ENCODE results near the gene EBLN2. TPM values are rescaled to one million over a fixed set of nuclear protein-coding genes. Genes with fewer than 3 reads are reported as not detected.

The EBLN2 gene
- polyA plus RNA-seq, 1 of the 3 experiments (the other 2 are of a cell fraction): 1.4 TPM

DNA sequence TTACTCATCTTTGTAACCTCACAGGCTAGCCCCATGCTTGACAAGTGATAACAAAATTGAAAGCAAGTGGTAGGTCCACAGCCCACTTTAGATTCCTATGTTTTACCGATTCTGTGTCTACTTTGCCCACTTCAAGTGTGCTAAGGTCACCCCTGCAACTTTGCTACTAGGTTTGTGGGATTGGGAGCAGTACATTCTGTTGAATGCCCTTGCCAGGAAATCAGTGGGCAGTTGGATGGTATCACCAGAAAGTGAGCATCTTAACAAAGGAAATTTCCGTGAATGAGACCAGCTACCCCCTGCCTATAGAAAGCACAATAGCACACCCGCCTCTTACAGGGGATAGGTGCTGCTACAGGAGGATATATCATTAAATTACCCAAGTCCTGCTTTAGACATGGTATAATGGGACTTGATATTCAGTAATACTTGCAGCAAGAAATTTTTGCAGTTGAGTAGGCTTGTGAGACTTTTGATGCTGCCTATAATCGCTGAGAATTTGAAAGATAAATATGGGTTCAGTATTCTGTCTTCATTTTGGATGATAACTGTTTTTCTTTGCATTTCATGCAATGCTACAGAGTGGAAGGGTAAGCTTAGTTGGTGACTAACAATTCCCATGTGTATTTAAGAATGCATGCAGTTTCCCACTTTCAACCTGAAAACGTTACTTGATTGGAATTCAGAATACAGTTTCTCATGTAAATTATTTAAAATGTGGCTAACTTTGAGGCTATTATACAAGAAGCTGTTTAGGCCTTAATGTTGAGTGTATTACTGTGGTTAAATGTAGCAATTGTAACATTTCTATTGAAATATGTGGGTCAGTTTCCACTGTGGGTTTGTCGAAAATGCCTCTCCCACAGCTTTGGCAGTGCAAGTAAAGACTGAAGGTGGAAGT is 9.5 kb downstream of the EBLN2 start (continued):
- TF ChIP-seq ZBTB33 (IDR thresholded peaks at IDR 0.05; ENCODE audit: borderline replicate concordance, low read depth): no peak

DNA sequence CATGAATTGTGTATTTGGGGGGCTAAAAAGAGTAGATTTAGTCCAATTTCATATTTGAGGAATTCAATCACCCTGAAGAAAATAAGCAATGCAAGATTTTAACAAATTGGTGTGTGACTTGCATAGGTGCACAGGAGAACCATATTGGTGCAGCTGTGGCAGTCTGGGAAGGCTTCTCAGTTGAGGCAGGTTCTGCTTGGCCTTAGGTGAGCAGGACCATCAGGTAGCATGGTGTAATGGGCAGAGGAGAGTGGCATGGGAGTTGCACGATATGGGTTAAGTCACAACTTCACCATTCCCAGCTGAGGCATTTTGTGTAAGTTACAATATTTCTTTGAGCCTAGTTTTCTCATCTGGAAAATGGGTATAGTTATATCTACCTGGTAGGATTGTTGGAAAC is 10.5 kb downstream of the EBLN2 start:
- ChIA-PET POLR2A (no interaction called here), CTCF (no interaction called here)
- Histone ChIP-seq H3K4me1 (ENCODE audit: control insufficient read depth in 1 of 2, insufficient read depth in 2 of 2, low read depth in 1 of 2, low read length in 1 of 2) (no peaks in the 10 kb centered on the region; a peak in 1 of 4 replicates), H3K27me3 (ENCODE audit: insufficient read depth) (no peaks in the 10 kb centered on the region), H3K4me2 (no peak overlapping the region), H3K4me3 (ENCODE audit: low read depth in 2 of 2, low read length in 1 of 2) (no peak overlapping the region), H3K9me3 (no peaks in the 10 kb centered on the region), H3K27ac (ENCODE audit: low read depth in 2 of 2, low read length in 1 of 2) (no peak overlapping the region), H3F3A (replicated peaks; ENCODE audit: insufficient read depth) (peaks cover 23% of the 10 kb centered on the region), H4K20me1 (ENCODE audit: insufficient read depth) (no peaks in the 10 kb centered on the region), H3K9ac (no peak overlapping the region), H3K9me2 (no peaks in the 10 kb centered on the region), H3K79me2 (ENCODE audit: insufficient read depth) (peaks cover 5% of the 10 kb centered on the region; the same call in 1 of the 2 replicates), H3K36me3 (replicated peaks in 1 of 2; ENCODE audit: control insufficient read depth in 1 of 2, insufficient read depth in 2 of 2, low read length in 1 of 2) (peaks cover 13 to 20% of the 10 kb centered on the region in 2 experiments), H2AFZ (ENCODE audit: low read depth) (no peak overlapping the region)
- DNase-seq: no peak
- 50% methylated on average over 1 of the region's 1 CpG for WGBS (ENCODE audit: low lambda C conversion rate)
- no peak for TF ChIP-seq TEAD4 (IDR thresholded peaks at IDR 0.05; ENCODE audit: borderline replicate concordance, insufficient read depth)
- no peak for TF ChIP-seq USF1 (IDR thresholded peaks at IDR 0.05; ENCODE audit: borderline replicate concordance, low read depth)
- no peak for TF ChIP-seq CHD2 (IDR thresholded peaks at IDR 0.05; ENCODE audit: low read length, partially characterized antibody)
- TF ChIP-seq, protein P1, sequence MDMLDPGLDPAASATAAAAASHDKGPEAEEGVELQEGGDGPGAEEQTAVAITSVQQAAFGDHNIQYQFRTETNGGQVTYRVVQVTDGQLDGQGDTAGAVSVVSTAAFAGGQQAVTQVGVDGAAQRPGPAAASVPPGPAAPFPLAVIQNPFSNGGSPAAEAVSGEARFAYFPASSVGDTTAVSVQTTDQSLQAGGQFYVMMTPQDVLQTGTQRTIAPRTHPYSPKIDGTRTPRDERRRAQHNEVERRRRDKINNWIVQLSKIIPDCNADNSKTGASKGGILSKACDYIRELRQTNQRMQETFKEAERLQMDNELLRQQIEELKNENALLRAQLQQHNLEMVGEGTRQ (IDR thresholded peaks at IDR 0.05; ENCODE audit: borderline replicate concordance, low read depth, low read length): no peak
- TF ChIP-seq FOSL2 (IDR thresholded peaks at IDR 0.05; ENCODE audit: borderline replicate concordance, low read depth): no peak
- TF ChIP-seq, protein P2, sequence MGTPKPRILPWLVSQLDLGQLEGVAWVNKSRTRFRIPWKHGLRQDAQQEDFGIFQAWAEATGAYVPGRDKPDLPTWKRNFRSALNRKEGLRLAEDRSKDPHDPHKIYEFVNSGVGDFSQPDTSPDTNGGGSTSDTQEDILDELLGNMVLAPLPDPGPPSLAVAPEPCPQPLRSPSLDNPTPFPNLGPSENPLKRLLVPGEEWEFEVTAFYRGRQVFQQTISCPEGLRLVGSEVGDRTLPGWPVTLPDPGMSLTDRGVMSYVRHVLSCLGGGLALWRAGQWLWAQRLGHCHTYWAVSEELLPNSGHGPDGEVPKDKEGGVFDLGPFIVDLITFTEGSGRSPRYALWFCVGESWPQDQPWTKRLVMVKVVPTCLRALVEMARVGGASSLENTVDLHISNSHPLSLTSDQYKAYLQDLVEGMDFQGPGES (IDR thresholded peaks at IDR 0.05; ENCODE audit: low read depth, low read length): no peak
